Measurements from ENCODE around the gene MS4A10.

MS4A10 gene

DNA sequence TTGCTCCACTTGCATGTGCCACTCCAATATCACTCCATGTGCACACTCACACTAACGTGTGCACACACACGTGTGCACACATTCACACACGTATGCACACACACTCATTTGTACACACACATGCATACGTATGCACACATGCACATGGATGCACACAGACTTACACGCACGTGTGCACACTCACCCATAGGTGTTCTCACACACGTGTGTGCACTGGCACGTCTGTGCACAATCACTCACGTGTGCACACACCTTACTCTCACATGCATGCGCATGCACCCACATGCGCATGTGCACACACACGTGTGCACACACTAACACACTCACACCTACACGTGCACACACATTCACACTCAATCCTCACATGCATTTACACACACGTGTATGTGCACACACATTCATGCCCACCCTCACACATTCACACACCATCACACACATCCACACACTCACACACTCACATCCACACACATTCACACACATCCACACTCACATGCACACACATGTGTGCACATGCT, 37.7 kb upstream of the MS4A10 start:
- DNase-seq = no peak
- H2AK5ac ChIP-seq (ENCODE audit: low read length) = no peak overlapping the region
- WGBS (ENCODE audit: extremely low coverage, insufficient coverage, low lambda C conversion rate) = 100% methylated on average over 1 of the region's 14 CpGs
- H3K4me3 ChIP-seq (ENCODE audit: low read length) = no peak overlapping the region
- H3K9ac ChIP-seq (ENCODE audit: low read length) = no peak overlapping the region
- H3K4me2 ChIP-seq (ENCODE audit: low read length) = no peak overlapping the region
- H3K79me1 ChIP-seq (ENCODE audit: low read length) = no peaks in the 10 kb centered on the region
- H3K4me1 ChIP-seq (ENCODE audit: control insufficient read depth, low read depth, low read length) = no peaks in the 10 kb centered on the region
- H3K23ac ChIP-seq (ENCODE audit: low read length) = no peak overlapping the region
- no peak overlapping the region for H2BK15ac ChIP-seq (replicated peaks; ENCODE audit: low read depth)
- H3K18ac ChIP-seq (ENCODE audit: low read length) = no peak overlapping the region
- H3K4ac ChIP-seq (ENCODE audit: low read depth, low read length) = no peak overlapping the region
- no peaks in the 10 kb centered on the region for H3K27me3 ChIP-seq (ENCODE audit: insufficient read depth, low read length, poor library complexity)
- no peaks in the 10 kb centered on the region for H3K36me3 ChIP-seq (ENCODE audit: control insufficient read depth, insufficient read depth, low read length)
- H3K56ac ChIP-seq (ENCODE audit: low read length) = no peak overlapping the region
- H4K8ac ChIP-seq (ENCODE audit: low read depth, low read length) = no peak overlapping the region
- no peak overlapping the region for H3K27ac ChIP-seq (ENCODE audit: low read depth, low read length)
- H4K5ac ChIP-seq (ENCODE audit: low read length) = no peak overlapping the region
- H2BK5ac ChIP-seq (ENCODE audit: low read length) = no peak overlapping the region
- H2BK120ac ChIP-seq (ENCODE audit: low read depth, low read length) = no peak overlapping the region
- no peaks in the 10 kb centered on the region for H3K79me2 ChIP-seq (ENCODE audit: control insufficient read depth, insufficient read depth, low read length)

DNA sequence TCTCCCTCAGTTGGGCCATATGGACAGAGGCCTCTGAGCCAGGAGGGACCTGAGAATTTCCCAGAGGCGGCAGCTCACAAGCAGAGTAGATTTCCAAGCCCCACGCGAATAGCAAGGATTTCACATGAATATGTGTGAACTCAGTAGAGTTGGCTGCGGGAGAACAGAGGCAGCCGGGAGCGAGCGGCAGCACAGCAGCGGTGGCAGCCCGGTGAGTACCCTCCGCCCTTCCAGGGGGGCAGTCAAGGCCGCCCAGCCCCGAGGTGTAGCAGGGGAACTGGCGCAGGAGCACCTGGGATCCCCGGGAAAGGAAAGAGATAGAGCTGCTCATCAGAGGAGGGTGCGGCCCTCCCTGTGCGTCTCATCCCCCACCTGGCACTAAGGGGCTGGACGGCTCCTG, 36.9 kb upstream of the MS4A10 start:
- no peaks in the 10 kb centered on the region for H3K4me1 ChIP-seq (ENCODE audit: control insufficient read depth, low read depth, low read length)
- no peak overlapping the region for H3K4me3 ChIP-seq (ENCODE audit: low read length)
- H3K79me1 ChIP-seq (ENCODE audit: low read length) = no peaks in the 10 kb centered on the region
- no peak for DNase-seq
- H2BK120ac ChIP-seq (ENCODE audit: low read depth, low read length) = no peak overlapping the region
- no peak overlapping the region for H3K9ac ChIP-seq (ENCODE audit: low read length)
- no peak overlapping the region for H2BK5ac ChIP-seq (ENCODE audit: low read length)
- no peak overlapping the region for H2BK15ac ChIP-seq (replicated peaks; ENCODE audit: low read depth)
- H3K18ac ChIP-seq (ENCODE audit: low read length) = no peak overlapping the region
- H3K27me3 ChIP-seq (ENCODE audit: insufficient read depth, low read length, poor library complexity) = no peaks in the 10 kb centered on the region
- no peak overlapping the region for H3K27ac ChIP-seq (ENCODE audit: low read depth, low read length)
- no peak overlapping the region for H3K56ac ChIP-seq (ENCODE audit: low read length)
- H4K5ac ChIP-seq (ENCODE audit: low read length) = no peak overlapping the region
- WGBS (ENCODE audit: extremely low coverage, insufficient coverage, low lambda C conversion rate) = no CpG with 5 or more reads among the region's 17 CpGs
- H3K4ac ChIP-seq (ENCODE audit: low read depth, low read length) = no peak overlapping the region
- H4K8ac ChIP-seq (ENCODE audit: low read depth, low read length) = no peak overlapping the region
- no peak overlapping the region for H2AK5ac ChIP-seq (ENCODE audit: low read length)
- no peaks in the 10 kb centered on the region for H3K79me2 ChIP-seq (ENCODE audit: control insufficient read depth, insufficient read depth, low read length)
- no peak overlapping the region for H3K23ac ChIP-seq (ENCODE audit: low read length)
- H3K36me3 ChIP-seq (ENCODE audit: control insufficient read depth, insufficient read depth, low read length) = no peaks in the 10 kb centered on the region
- H3K4me2 ChIP-seq (ENCODE audit: low read length) = no peak overlapping the region

DNA sequence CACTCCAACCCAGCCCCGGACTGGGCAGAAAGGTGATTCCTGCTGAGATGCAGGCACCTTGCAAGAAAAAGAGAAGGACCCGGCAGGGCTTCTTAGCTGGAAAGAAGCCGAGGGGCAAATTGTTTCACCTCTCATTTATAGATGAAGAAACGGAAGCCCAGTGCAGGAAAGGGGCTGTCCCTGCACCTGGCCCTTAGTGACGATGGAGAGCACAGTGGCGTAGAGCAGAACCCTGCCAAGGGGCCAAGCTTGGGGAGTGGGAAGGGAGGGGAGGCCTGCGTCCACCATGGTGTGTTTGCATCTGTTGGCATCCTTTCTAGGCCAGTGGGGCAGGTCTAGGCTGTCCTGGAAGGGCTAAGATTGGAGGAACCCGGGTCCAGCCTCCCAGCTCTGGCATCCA, 36.3 kb upstream of the MS4A10 start:
- H3K36me3 ChIP-seq (ENCODE audit: control insufficient read depth, insufficient read depth, low read length) = no peaks in the 10 kb centered on the region
- H3K9ac ChIP-seq (ENCODE audit: low read length) = no peak overlapping the region
- H3K23ac ChIP-seq (ENCODE audit: low read length) = no peak overlapping the region
- no peak overlapping the region for H3K27ac ChIP-seq (ENCODE audit: low read depth, low read length)
- no peak overlapping the region for H3K18ac ChIP-seq (ENCODE audit: low read length)
- no peak overlapping the region for H3K4me3 ChIP-seq (ENCODE audit: low read length)
- H3K27me3 ChIP-seq (ENCODE audit: insufficient read depth, low read length, poor library complexity) = no peaks in the 10 kb centered on the region
- no peak overlapping the region for H4K8ac ChIP-seq (ENCODE audit: low read depth, low read length)
- H3K56ac ChIP-seq (ENCODE audit: low read length) = no peak overlapping the region
- no peaks in the 10 kb centered on the region for H3K79me2 ChIP-seq (ENCODE audit: control insufficient read depth, insufficient read depth, low read length)
- H3K4me2 ChIP-seq (ENCODE audit: low read length) = no peak overlapping the region
- H2BK120ac ChIP-seq (ENCODE audit: low read depth, low read length) = no peak overlapping the region
- no peak overlapping the region for H2AK5ac ChIP-seq (ENCODE audit: low read length)
- WGBS (ENCODE audit: extremely low coverage, insufficient coverage, low lambda C conversion rate) = no CpG with 5 or more reads among the region's 8 CpGs
- H3K79me1 ChIP-seq (ENCODE audit: low read length) = no peaks in the 10 kb centered on the region
- no peaks in the 10 kb centered on the region for H3K4me1 ChIP-seq (ENCODE audit: control insufficient read depth, low read depth, low read length)
- no peak for DNase-seq
- no peak overlapping the region for H3K4ac ChIP-seq (ENCODE audit: low read depth, low read length)
- H2BK5ac ChIP-seq (ENCODE audit: low read length) = no peak overlapping the region
- no peak overlapping the region for H2BK15ac ChIP-seq (replicated peaks; ENCODE audit: low read depth)
- H4K5ac ChIP-seq (ENCODE audit: low read length) = no peak overlapping the region

DNA sequence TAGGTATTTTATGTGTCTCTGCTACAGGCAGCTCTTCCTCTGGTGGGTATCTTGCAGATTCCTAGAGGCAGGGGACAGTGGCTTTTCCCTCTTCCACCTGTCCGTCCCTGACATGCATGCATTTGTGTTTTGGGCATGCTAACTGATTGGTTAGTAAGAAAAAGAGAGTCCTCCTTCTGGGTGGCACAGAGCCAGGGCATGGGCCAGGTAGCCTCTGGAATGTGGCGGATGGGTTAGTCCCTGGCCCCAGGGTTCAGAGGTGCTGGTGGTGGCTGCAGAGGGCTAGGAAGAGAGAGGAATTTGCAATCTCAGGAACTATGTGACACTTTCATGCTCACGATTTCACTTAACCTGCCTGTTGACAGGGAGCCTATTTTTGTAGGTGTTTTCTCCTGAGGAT, 34.2 kb upstream of the MS4A10 start:
- no peak overlapping the region for H3K23ac ChIP-seq (ENCODE audit: low read length)
- no peak overlapping the region for H2BK120ac ChIP-seq (ENCODE audit: low read depth, low read length)
- no peak overlapping the region for H3K4ac ChIP-seq (ENCODE audit: low read depth, low read length)
- no peaks in the 10 kb centered on the region for H3K4me1 ChIP-seq (ENCODE audit: control insufficient read depth, low read depth, low read length)
- no peaks in the 10 kb centered on the region for H3K36me3 ChIP-seq (ENCODE audit: control insufficient read depth, insufficient read depth, low read length)
- H3K4me3 ChIP-seq (ENCODE audit: low read length) = no peak overlapping the region
- H3K27me3 ChIP-seq (ENCODE audit: insufficient read depth, low read length, poor library complexity) = no peaks in the 10 kb centered on the region
- H3K56ac ChIP-seq (ENCODE audit: low read length) = no peak overlapping the region
- H3K9ac ChIP-seq (ENCODE audit: low read length) = no peak overlapping the region
- H4K5ac ChIP-seq (ENCODE audit: low read length) = no peak overlapping the region
- H3K4me2 ChIP-seq (ENCODE audit: low read length) = no peak overlapping the region
- H4K8ac ChIP-seq (ENCODE audit: low read depth, low read length) = no peak overlapping the region
- no peak overlapping the region for H3K18ac ChIP-seq (ENCODE audit: low read length)
- H2AK5ac ChIP-seq (ENCODE audit: low read length) = no peak overlapping the region
- H3K79me2 ChIP-seq (ENCODE audit: control insufficient read depth, insufficient read depth, low read length) = no peaks in the 10 kb centered on the region
- no peak overlapping the region for H2BK15ac ChIP-seq (replicated peaks; ENCODE audit: low read depth)
- H3K27ac ChIP-seq (ENCODE audit: low read depth, low read length) = no peak overlapping the region
- no peak for DNase-seq
- H3K79me1 ChIP-seq (ENCODE audit: low read length) = no peaks in the 10 kb centered on the region
- no peak overlapping the region for H2BK5ac ChIP-seq (ENCODE audit: low read length)
- no CpG with 5 or more reads among the region's 3 CpGs for WGBS (ENCODE audit: extremely low coverage, insufficient coverage, low lambda C conversion rate)

DNA sequence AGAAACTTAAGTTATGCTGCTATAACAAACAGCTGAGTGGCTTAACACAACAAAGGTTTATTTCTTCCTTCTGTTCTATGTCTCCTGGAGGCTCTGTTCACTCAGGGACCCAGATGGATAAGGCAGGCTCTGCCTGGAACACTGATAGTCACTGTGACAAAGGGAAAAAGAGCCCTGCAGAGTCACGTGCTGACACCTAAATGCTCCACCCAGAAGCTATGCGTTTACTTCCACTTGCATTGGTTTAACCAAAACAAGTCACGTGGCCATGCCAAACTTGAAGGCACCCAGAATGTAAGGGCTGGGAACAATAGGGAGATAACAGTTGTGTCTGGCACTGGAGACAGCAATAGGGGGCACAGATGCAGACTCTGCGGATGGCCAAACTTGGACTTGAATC, 31.8 kb upstream of the MS4A10 start:
- no peaks in the 10 kb centered on the region for H3K4me1 ChIP-seq (ENCODE audit: control insufficient read depth, low read depth, low read length)
- no peak overlapping the region for H3K18ac ChIP-seq (ENCODE audit: low read length)
- no peak overlapping the region for H3K23ac ChIP-seq (ENCODE audit: low read length)
- no peak overlapping the region for H2BK120ac ChIP-seq (ENCODE audit: low read depth, low read length)
- H3K79me2 ChIP-seq (ENCODE audit: control insufficient read depth, insufficient read depth, low read length) = no peaks in the 10 kb centered on the region
- no peak overlapping the region for H2AK5ac ChIP-seq (ENCODE audit: low read length)
- no peak overlapping the region for H3K4me3 ChIP-seq (ENCODE audit: low read length)
- no peak overlapping the region for H4K5ac ChIP-seq (ENCODE audit: low read length)
- DNase-seq = peak; percentile 37
- H3K27me3 ChIP-seq (ENCODE audit: insufficient read depth, low read length, poor library complexity) = no peaks in the 10 kb centered on the region
- no peak overlapping the region for H3K56ac ChIP-seq (ENCODE audit: low read length)
- H3K9ac ChIP-seq (ENCODE audit: low read length) = no peak overlapping the region
- no peak overlapping the region for H4K8ac ChIP-seq (ENCODE audit: low read depth, low read length)
- H2BK15ac ChIP-seq (replicated peaks; ENCODE audit: low read depth) = no peak overlapping the region
- H3K36me3 ChIP-seq (ENCODE audit: control insufficient read depth, insufficient read depth, low read length) = no peaks in the 10 kb centered on the region
- H2BK5ac ChIP-seq (ENCODE audit: low read length) = no peak overlapping the region
- H3K4me2 ChIP-seq (ENCODE audit: low read length) = no peak overlapping the region
- no peak overlapping the region for H3K4ac ChIP-seq (ENCODE audit: low read depth, low read length)
- WGBS (ENCODE audit: extremely low coverage, insufficient coverage, low lambda C conversion rate) = no CpG with 5 or more reads among the region's 4 CpGs
- H3K79me1 ChIP-seq (ENCODE audit: low read length) = no peaks in the 10 kb centered on the region
- H3K27ac ChIP-seq (ENCODE audit: low read depth, low read length) = no peak overlapping the region

DNA sequence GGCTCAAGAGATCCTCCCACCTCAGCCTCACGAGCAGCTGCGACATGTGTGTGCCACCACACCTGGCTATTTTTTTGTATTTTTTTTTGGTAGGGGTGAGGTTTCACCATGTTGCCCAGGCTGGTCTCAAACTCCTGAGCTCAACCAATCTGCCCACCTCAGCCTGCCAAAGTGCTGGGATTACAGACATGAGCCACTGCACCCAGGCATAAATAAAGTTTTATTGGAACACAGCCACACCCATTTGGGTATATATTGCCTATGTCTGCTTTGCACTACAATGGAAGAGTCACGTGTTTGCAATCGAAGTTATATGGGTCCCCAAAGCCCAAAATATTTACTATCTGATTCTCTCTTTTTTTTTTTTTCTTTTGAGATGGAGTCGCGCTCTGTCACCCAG, 30.2 kb upstream of the MS4A10 start:
- Histone ChIP-seq H3K4ac (ENCODE audit: low read depth, low read length) (no peak overlapping the region), H3K4me3 (ENCODE audit: low read length) (no peak overlapping the region)
- no CpG with 5 or more reads among the region's 6 CpGs for WGBS (ENCODE audit: extremely low coverage, insufficient coverage, low lambda C conversion rate)

More for the DNA sequence above, 30.2 kb upstream of the MS4A10 start:
- Histone ChIP-seq H3K79me1 (ENCODE audit: low read length) (no peaks in the 10 kb centered on the region), H2BK5ac (ENCODE audit: low read length) (no peak overlapping the region), H3K9ac (ENCODE audit: low read length) (no peak overlapping the region), H3K36me3 (ENCODE audit: control insufficient read depth, insufficient read depth, low read length) (no peaks in the 10 kb centered on the region), H2AK5ac (ENCODE audit: low read length) (no peak overlapping the region), H4K5ac (ENCODE audit: low read length) (no peak overlapping the region), H2BK15ac (replicated peaks; ENCODE audit: low read depth) (no peak overlapping the region), H3K23ac (ENCODE audit: low read length) (no peak overlapping the region), H2BK120ac (ENCODE audit: low read depth, low read length) (no peak overlapping the region), H3K27ac (ENCODE audit: low read depth, low read length) (no peak overlapping the region), H3K4me1 (ENCODE audit: control insufficient read depth, low read depth, low read length) (no peaks in the 10 kb centered on the region), H3K56ac (ENCODE audit: low read length) (no peak overlapping the region), H4K8ac (ENCODE audit: low read depth, low read length) (no peak overlapping the region), H3K27me3 (ENCODE audit: insufficient read depth, low read length, poor library complexity) (no peaks in the 10 kb centered on the region), H3K18ac (ENCODE audit: low read length) (no peak overlapping the region), H3K79me2 (ENCODE audit: control insufficient read depth, insufficient read depth, low read length) (no peaks in the 10 kb centered on the region), H3K4me2 (ENCODE audit: low read length) (no peak overlapping the region)
- no peak for DNase-seq
